ENCODE results near the gene PXMP2.
"Not testable (repeated sequence)": the region's sequence is repeated elsewhere in the genome, so short reads cannot be mapped to it uniquely, and the experiment has no call there.

PXMP2 gene

GRCh38 chr12:132724506-132725241 lies 37.3 kb downstream of the PXMP2 start:
- FAIRE-seq: no peak

GRCh38 chr12:132726386-132726785 lies 39.0 kb downstream of the PXMP2 start:
- no peak for FAIRE-seq

GRCh38 chr12:132727091-132727794 lies 39.9 kb downstream of the PXMP2 start:
- no peak for FAIRE-seq

GRCh38 chr12:132728502-132728901 lies 41.1 kb downstream of the PXMP2 start:
- FAIRE-seq: no peak

- FAIRE-seq: no peak
Measured at GRCh38 chr12:132729541-132730320, 42.3 kb downstream of the PXMP2 start.

- no peak for FAIRE-seq
Measured at GRCh38 chr12:132730353-132730752, 43.0 kb downstream of the PXMP2 start.

- no peak for FAIRE-seq
Measured at GRCh38 chr12:132731574-132731973, 44.2 kb downstream of the PXMP2 start.

GRCh38 chr12:132734206-132734605 lies 46.8 kb downstream of the PXMP2 start:
- FAIRE-seq: no peak

- no peak for FAIRE-seq
Measured at GRCh38 chr12:132735496-132735895, 48.1 kb downstream of the PXMP2 start.

GRCh38 chr12:132736378-132736777 lies 49.0 kb downstream of the PXMP2 start:
- FAIRE-seq: no peak

- FAIRE-seq: no peak
Measured at GRCh38 chr12:132736913-132737312, 49.5 kb downstream of the PXMP2 start.

GRCh38 chr12:132739600-132740312 lies 52.4 kb downstream of the PXMP2 start:
- no peak for FAIRE-seq

GRCh38 chr12:132740313-132740646 lies 52.9 kb downstream of the PXMP2 start:
- no peak for FAIRE-seq

GRCh38 chr12:132740652-132741051 lies 53.3 kb downstream of the PXMP2 start:
- no peak for FAIRE-seq

- FAIRE-seq: no peak
Measured at GRCh38 chr12:132741620-132742019, 54.2 kb downstream of the PXMP2 start.

- FAIRE-seq: no peak
Measured at GRCh38 chr12:132743831-132744230, 56.4 kb downstream of the PXMP2 start.

GRCh38 chr12:132746613-132747012 lies 59.2 kb downstream of the PXMP2 start:
- FAIRE-seq: no peak

GRCh38 chr12:132747395-132747794 lies 60.0 kb downstream of the PXMP2 start:
- no peak for FAIRE-seq

GRCh38 chr12:132747896-132748295 lies 60.5 kb downstream of the PXMP2 start:
- FAIRE-seq: no peak

- FAIRE-seq: no peak
Measured at GRCh38 chr12:132748319-132748718, 60.9 kb downstream of the PXMP2 start.

GRCh38 chr12:132753670-132754069 lies 66.3 kb downstream of the PXMP2 start:
- not testable (repeated sequence) for FAIRE-seq

- no peak for FAIRE-seq
Measured at GRCh38 chr12:132754160-132754932, 67.0 kb downstream of the PXMP2 start.

All from G401.6 (cell line).